HepG2 (cell line): ENCODE data around the gene MRPL51. TPM values are rescaled to one million over a fixed set of nuclear protein-coding genes. Genes with fewer than 3 reads are reported as not detected.

ENCODE experiments used
- AGO2 ChIP-seq: fragments of 200-400 bp; formaldehyde crosslinking; optimal IDR thresholded peaks from 2 replicates; pipeline ENCODE3; 2017; ENCODE audit warnings: mild to moderate bottlenecking, low read depth, low read length, moderate library complexity
- ASH2L ChIP-seq: fragments of 300-600, 200-600 bp; sonication (generic); IDR thresholded peaks from 2 replicates; pipeline ENCODE4 v1.7.0; 2017; ENCODE audit warnings: low read depth, mild to moderate bottlenecking, moderate library complexity, mixed read lengths, low read length; ENCODE audit not compliant: insufficient read length
- GABPA ChIP-seq, 2 experiments: IDR thresholded peaks; 2 replicates each; pipeline ENCODE4 v1.6.1; 2011 to 2016; ENCODE audit warnings: low read depth in 2 of 2, low read length in 1 of 2, missing biosample characterization in 1 of 2, missing genetic modification characterization in 1 of 2
- GATA4 ChIP-seq: sonication (generic); IDR thresholded peaks from 2 replicates; pipeline ENCODE4 v1.6.1; 2016; ENCODE audit warnings: antibody characterized with exemption, low read depth, borderline replicate concordance
- HES4 ChIP-seq: sonication (generic); formaldehyde crosslinking; IDR thresholded peaks from 2 replicates; pipeline ENCODE4 v1.9.0; 2021; ENCODE audit warnings: mild to moderate bottlenecking, missing genetic modification reagents, borderline replicate concordance
- HNRNPL ChIP-seq: fragments of 200-400 bp; formaldehyde crosslinking; IDR thresholded peaks from 2 replicates; pipeline ENCODE4 v1.6.1; 2017; ENCODE audit warnings: mild to moderate bottlenecking, low read depth, low read length
- JUN ChIP-seq: sonication (generic); formaldehyde crosslinking; IDR thresholded peaks from 2 replicates; pipeline ENCODE4 v1.4.0; 2020; ENCODE audit warnings: mild to moderate bottlenecking, missing genetic modification reagents
- LRRFIP1 ChIP-seq: sonication (generic); formaldehyde crosslinking; conservative IDR thresholded peaks from 2 replicates; pipeline ENCODE4 v1.4.0; 2020; ENCODE audit warnings: missing genetic modification reagents
- SATB2 ChIP-seq: sonication (generic); formaldehyde crosslinking; IDR thresholded peaks from 2 replicates; pipeline ENCODE4 v1.5.0; 2020; ENCODE audit warnings: missing genetic modification reagents
- ZIK1 ChIP-seq: sonication (generic); formaldehyde crosslinking; IDR thresholded peaks from 2 replicates; pipeline ENCODE4 v1.5.0; 2020; ENCODE audit warnings: mild to moderate bottlenecking, low read depth, missing genetic modification reagents, borderline replicate concordance
- ZNF207 ChIP-seq: fragments of 450-650 bp; IDR thresholded peaks from 2 replicates; pipeline ENCODE4 v1.6.1; 2016; ENCODE audit warnings: antibody characterized with exemption, borderline replicate concordance
- ZNF337 ChIP-seq: sonication (generic); formaldehyde crosslinking; IDR thresholded peaks from 2 replicates; pipeline ENCODE4 v1.5.1; 2020; ENCODE audit warnings: missing genetic modification reagents, low read depth, mild to moderate bottlenecking, borderline replicate concordance
- ZNF441 ChIP-seq: sonication (generic); formaldehyde crosslinking; IDR thresholded peaks from 2 replicates; pipeline ENCODE4 v1.7.0; 2021; ENCODE audit warnings: missing genetic modification reagents, borderline replicate concordance
- ZNF468 ChIP-seq: sonication (generic); formaldehyde crosslinking; IDR thresholded peaks from 2 replicates; pipeline ENCODE4 v1.8.0; 2022; ENCODE audit warnings: mild to moderate bottlenecking, moderate library complexity, missing genetic modification reagents
- ZNF512 ChIP-seq: sonication (generic); formaldehyde crosslinking; IDR thresholded peaks from 2 replicates; pipeline ENCODE4 v1.4.0; 2020; ENCODE audit warnings: mild to moderate bottlenecking, missing genetic modification reagents
- ZNF607 ChIP-seq: sonication (generic); formaldehyde crosslinking; IDR thresholded peaks from 2 replicates; pipeline ENCODE4 v1.5.1; 2020; ENCODE audit warnings: missing genetic modification reagents, mild to moderate bottlenecking, borderline replicate concordance
- ZNF768 ChIP-seq: sonication (generic); formaldehyde crosslinking; IDR thresholded peaks from 2 replicates; pipeline ENCODE4 v1.4.0; 2020; ENCODE audit warnings: missing genetic modification reagents
- ZNF878 ChIP-seq: sonication (generic); formaldehyde crosslinking; IDR thresholded peaks from 2 replicates; pipeline ENCODE4 v1.8.1; 2023; ENCODE audit warnings: mild to moderate bottlenecking, missing genetic modification reagents, moderate library complexity
- polyA plus RNA-seq, 8 experiments: library from polyadenylated mRNA; depleted of rRNA in 3 of 8; stranded (reverse) in 7 of 8; unstranded in 1 of 8; fragments of >200 nt; fragmentation: Illumina TruSeq in 4 of 8; extraction: Trizol in 4 of 8; gene quantifications; 2 replicates each; pipeline versions ENCODE4 v1.2.1 to v1.2.3, GENCODE V29; 2011 to 2016; ENCODE audit warnings: low read depth in 4 of 8, missing spikeins in 1 of 8, mixed read lengths in 1 of 8; ENCODE audit not compliant: insufficient read depth in 1 of 8
- total RNA-seq, 5 experiments: library from RNA; depleted of rRNA; stranded (reverse); fragments of >200 nt; fragmentation: Illumina TruSeq; extraction: Trizol; gene quantifications; 2 replicates each; pipeline ENCODE4 v1.2.3, GENCODE V29; 2016; ENCODE audit warnings: low read depth in 1 of 5
- TF ChIP-seq, protein P1 (sequence below): fragments of 450-650 bp; IDR thresholded peaks from 2 replicates; pipeline ENCODE4 v1.6.1; 2017
- TF ChIP-seq, protein P2 (sequence below), 2 experiments: sonication (generic) in 1 of 2; formaldehyde crosslinking in 1 of 2; IDR thresholded peaks; 2 replicates each; pipeline versions ENCODE4 v1.4.0 to v1.6.1; 2018 to 2020; ENCODE audit warnings: missing genetic modification reagents in 2 of 2, borderline replicate concordance in 1 of 2, low read depth in 1 of 2, mild to moderate bottlenecking in 1 of 2, missing biosample characterization in 1 of 2
- TF ChIP-seq, protein P3 (sequence below): sonication (generic); formaldehyde crosslinking; IDR thresholded peaks from 2 replicates; pipeline ENCODE4 v1.5.0; 2020; ENCODE audit warnings: mild to moderate bottlenecking, missing genetic modification reagents, borderline replicate concordance

Gene MRPL51
- total and polyA plus RNA-seq, 2 of the 13 experiments (the other 11 are each of a cell fraction or from before 2014, with no cell fraction given) = 64.8 to 278 TPM

DNA sequence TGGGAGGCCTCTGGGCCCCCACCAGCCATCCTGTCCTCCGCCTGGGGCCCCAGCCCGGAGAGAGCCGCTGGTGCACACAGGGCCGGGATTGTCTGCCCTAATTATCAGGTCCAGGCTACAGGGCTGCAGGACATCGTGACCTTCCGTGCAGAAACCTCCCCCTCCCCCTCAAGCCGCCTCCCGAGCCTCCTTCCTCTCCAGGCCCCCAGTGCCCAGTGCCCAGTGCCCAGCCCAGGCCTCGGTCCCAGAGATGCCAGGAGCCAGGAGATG lies 40.5 kb upstream of the MRPL51 start (continued):
- TF ChIP-seq, protein P1, sequence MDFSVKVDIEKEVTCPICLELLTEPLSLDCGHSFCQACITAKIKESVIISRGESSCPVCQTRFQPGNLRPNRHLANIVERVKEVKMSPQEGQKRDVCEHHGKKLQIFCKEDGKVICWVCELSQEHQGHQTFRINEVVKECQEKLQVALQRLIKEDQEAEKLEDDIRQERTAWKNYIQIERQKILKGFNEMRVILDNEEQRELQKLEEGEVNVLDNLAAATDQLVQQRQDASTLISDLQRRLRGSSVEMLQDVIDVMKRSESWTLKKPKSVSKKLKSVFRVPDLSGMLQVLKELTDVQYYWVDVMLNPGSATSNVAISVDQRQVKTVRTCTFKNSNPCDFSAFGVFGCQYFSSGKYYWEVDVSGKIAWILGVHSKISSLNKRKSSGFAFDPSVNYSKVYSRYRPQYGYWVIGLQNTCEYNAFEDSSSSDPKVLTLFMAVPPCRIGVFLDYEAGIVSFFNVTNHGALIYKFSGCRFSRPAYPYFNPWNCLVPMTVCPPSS = no peak
- TF ChIP-seq ZNF768 (peak; percentile 37; the same call in 1 of the 2 replicates), GATA4 (0 out of 2 replicates have a peak, but pooled peaks have one; percentile 14), AGO2 (peak; percentile 85), HES4 (CRISPR knock-in tag) (no peak; the same call in 1 of the 2 replicates), LRRFIP1 (CRISPR knock-in tag) (no peak), GABPA (IDR thresholded peaks at IDR 0.05; ENCODE audit: low read depth, low read length) (no peak), GABPA (CRISPR knock-in tag; IDR thresholded peaks at IDR 0.05; ENCODE audit: low read depth) (no peak; the same call in 1 of the 2 replicates), JUN (CRISPR knock-in tag) (no peak), SATB2 (no peak), HNRNPL (peak; percentile 99), ZNF337 (CRISPR knock-in tag) (no peak), ZNF512 (CRISPR knock-in tag) (no peak), ZIK1 (no peak), ASH2L (no peak), ZNF207 (no peak), ZNF607 (CRISPR knock-in tag) (no peak), ZNF878 (CRISPR knock-in tag) (0 out of 2 replicates have a peak, but pooled peaks have one; percentile 48), ZNF468 (no peak), ZNF441 (CRISPR knock-in tag) (no peak)
- TF ChIP-seq, protein P2, sequence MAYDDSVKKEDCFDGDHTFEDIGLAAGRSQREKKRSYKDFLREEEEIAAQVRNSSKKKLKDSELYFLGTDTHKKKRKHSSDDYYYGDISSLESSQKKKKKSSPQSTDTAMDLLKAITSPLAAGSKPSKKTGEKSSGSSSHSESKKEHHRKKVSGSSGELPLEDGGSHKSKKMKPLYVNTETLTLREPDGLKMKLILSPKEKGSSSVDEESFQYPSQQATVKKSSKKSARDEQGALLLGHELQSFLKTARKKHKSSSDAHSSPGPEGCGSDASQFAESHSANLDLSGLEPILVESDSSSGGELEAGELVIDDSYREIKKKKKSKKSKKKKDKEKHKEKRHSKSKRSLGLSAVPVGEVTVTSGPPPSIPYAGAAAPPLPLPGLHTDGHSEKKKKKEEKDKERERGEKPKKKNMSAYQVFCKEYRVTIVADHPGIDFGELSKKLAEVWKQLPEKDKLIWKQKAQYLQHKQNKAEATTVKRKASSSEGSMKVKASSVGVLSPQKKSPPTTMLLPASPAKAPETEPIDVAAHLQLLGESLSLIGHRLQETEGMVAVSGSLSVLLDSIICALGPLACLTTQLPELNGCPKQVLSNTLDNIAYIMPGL (CRISPR knock-in tag; IDR thresholded peaks at IDR 0.05; ENCODE audit: borderline replicate concordance in 1 of 2, low read depth in 1 of 2) = peak; percentile 1 to 29; a peak in 1 of 4 replicates
- TF ChIP-seq, protein P3, sequence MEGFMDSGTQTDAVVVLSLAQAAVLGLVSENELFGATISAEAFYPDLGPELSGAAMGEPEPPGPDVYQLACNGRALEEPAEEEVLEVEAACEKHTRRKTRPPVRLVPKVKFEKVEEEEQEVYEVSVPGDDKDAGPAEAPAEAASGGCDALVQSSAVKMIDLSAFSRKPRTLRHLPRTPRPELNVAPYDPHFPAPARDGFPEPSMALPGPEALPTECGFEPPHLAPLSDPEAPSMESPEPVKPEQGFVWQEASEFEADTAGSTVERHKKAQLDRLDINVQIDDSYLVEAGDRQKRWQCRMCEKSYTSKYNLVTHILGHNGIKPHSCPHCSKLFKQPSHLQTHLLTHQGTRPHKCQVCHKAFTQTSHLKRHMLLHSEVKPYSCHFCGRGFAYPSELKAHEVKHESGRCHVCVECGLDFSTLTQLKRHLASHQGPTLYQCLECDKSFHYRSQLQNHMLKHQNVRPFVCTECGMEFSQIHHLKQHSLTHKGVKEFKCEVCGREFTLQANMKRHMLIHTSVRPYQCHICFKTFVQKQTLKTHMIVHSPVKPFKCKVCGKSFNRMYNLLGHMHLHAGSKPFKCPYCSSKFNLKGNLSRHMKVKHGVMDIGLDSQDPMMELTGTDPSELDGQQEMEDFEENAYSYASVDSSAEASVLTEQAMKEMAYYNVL (CRISPR knock-in tag) = no peak
